Measurements from ENCODE around the gene DNAJC6.

Gene DNAJC6

DNA sequence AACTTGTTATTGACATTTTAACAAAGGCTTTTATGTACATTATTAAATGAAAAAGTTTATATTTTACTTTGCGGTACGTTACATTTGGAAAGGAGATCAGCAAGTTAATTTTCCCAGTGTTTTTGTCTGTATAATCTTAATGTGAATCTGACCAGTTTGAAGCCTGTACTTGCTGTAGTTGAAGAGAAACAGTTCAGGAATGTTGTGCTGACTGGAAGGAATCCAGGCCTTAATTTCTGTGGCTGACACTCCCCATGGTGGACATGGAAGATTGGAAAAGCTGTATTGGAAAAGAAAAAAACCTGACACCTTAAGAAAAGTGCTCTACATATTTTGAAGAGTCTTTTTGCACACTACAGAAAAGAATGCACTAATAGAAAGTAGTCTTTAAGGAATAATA, 126.6 kb downstream of the DNAJC6 start:
- TF ChIP-seq, protein P1, sequence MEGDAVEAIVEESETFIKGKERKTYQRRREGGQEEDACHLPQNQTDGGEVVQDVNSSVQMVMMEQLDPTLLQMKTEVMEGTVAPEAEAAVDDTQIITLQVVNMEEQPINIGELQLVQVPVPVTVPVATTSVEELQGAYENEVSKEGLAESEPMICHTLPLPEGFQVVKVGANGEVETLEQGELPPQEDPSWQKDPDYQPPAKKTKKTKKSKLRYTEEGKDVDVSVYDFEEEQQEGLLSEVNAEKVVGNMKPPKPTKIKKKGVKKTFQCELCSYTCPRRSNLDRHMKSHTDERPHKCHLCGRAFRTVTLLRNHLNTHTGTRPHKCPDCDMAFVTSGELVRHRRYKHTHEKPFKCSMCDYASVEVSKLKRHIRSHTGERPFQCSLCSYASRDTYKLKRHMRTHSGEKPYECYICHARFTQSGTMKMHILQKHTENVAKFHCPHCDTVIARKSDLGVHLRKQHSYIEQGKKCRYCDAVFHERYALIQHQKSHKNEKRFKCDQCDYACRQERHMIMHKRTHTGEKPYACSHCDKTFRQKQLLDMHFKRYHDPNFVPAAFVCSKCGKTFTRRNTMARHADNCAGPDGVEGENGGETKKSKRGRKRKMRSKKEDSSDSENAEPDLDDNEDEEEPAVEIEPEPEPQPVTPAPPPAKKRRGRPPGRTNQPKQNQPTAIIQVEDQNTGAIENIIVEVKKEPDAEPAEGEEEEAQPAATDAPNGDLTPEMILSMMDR (IDR thresholded peaks at IDR 0.05) = no peak
- H3K27ac ChIP-seq = no peak overlapping the region
- H3K4me3 ChIP-seq = no peak overlapping the region
- DNase-seq (ENCODE audit: low spot score) = no peak

DNA sequence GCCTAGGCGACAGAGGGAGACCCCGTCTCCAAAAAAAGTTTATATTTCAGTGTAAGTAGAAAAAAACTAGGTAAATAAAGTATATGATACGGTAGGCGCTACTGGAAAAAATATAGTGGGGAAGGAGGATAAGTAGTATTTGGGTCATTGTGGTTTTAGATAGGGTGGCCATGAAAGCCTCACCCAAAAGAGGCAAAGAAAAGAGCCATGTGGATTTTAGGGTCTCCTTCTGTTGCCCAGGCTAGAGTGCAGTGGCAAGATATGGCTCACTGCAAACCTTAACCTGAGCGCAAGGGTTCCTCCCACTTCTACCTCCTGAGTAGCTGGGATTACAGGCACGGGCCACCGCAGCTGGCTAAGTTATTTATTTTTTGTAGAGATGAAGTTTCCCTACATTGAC, 128.3 kb downstream of the DNAJC6 start:
- no peak overlapping the region for H3K4me3 ChIP-seq
- H3K27ac ChIP-seq = no peak overlapping the region
- TF ChIP-seq, protein P1 (IDR thresholded peaks at IDR 0.05) = no peak
- no peak for DNase-seq (ENCODE audit: low spot score)

DNA sequence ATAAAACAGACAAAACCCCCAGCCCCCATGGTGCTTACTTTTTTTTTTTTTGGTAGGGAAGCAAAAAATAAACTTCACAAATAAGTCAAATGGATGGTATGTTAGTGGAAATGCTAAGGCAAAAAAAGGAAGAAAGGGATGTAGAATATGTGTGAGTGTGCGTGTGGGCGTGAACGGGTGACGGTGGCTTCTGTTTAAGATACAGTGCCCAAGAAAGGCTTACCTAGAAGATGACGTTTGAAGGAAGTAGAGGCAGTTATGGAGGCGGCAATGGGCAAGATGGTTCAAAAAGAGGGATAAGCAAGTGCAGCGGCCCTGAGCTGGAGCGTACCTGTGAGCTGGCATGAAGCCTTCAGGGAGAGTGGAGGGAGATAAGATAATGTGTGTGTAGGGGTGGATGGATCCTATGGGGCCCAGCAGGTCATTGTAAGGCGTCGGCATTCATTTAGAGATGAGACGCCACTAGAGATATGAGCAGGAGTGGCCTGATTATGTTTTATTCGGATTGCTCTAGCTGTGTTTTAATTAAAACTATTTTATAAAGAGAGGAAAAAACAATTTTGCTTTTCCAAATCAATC, 131.1 kb downstream of the DNAJC6 start:
- H3K27ac ChIP-seq = no peak overlapping the region
- no peak overlapping the region for H3K4me3 ChIP-seq
- DNase-seq (ENCODE audit: low spot score) = no peak
- TF ChIP-seq, protein P1 (IDR thresholded peaks at IDR 0.05) = no peak

DNA sequence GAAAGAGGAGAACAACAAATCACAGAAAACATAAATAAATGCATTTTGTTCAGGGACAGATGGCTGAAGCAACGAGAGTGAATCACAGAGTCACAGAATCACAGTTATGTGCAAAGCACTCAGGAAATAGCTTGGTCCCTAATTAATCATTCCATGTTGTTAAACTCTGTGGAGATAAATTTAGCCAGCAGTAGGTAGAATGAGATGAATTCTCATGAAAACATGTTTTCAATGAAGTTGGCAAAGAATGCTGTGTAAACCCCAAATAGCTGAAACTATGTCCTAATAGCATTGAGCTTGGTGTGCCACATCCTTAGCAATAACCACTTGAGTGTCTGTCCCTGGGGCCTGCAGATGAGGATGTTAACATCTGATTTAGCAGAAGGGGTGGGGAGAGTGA, 131.6 kb downstream of the DNAJC6 start:
- TF ChIP-seq, protein P1 (IDR thresholded peaks at IDR 0.05) = no peak
- DNase-seq (ENCODE audit: low spot score) = no peak
- no peak overlapping the region for H3K4me3 ChIP-seq
- H3K27ac ChIP-seq = no peak overlapping the region

DNA sequence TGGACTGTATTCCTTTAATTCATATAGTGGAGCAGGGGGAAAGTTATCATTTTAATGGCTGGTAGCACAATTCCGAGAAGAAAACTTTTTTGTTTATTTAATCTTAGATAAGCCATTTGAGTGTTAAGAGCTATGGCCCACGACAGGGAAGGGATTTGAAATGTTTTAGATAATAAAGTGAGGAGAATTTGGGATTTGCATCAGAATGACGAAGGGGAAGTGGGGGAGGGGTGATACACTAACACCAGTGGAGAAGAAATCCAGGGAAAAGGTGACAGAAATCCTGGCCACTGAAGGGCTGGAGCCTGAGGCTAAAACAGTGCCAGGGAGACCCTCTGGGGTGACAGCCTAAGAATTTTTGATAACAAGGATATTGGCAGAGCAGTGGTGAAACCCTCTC, 132.1 kb downstream of the DNAJC6 start:
- TF ChIP-seq, protein P1 (IDR thresholded peaks at IDR 0.05) = no peak
- Histone ChIP-seq H3K4me3 (no peak overlapping the region), H3K27ac (no peak overlapping the region)
- no peak for DNase-seq (ENCODE audit: low spot score)

DNA sequence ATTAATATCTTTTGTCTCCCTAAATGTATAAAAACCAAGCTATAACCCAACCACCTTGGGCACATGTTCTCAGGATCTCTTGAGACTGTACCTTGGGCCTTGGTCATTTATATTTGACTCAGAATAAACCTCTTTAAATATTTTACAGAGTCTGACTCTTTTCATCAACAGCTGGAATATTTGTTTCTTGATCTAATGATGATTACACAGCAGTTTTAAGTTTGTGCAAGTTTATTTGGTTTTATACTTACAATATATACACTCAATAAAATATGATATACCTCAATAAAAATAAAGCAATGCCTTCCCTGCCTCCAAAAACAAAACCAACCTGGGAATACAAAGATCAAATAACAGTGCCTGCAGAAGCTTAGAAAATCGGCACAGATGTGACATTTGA, 133.1 kb downstream of the DNAJC6 start:
- DNase-seq (ENCODE audit: low spot score) = no peak
- Histone ChIP-seq H3K4me3 (no peak overlapping the region), H3K27ac (no peak overlapping the region)
- TF ChIP-seq, protein P1 (IDR thresholded peaks at IDR 0.05) = no peak

DNA sequence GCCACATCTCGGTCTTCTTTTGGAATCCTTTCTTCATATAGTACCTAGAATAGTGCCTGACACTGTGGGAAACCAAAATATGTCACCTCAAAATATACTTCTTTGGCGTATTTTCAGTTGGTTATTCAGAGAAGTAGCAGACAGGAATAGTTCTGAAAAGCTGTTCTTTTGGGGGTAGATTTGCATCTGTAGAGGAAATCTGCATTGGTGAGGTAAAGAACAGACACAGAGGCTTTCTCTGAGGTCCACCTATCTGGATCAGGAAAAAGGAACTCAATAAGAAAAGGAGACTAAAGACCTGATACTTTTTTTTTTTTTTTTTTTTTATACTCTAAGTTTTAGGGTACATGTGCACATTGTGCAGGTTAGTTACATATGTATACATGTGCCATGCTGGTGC, 134.3 kb downstream of the DNAJC6 start:
- TF ChIP-seq, protein P1 (IDR thresholded peaks at IDR 0.05) = no peak
- Histone ChIP-seq H3K27ac (no peak overlapping the region), H3K4me3 (no peak overlapping the region)
- DNase-seq (ENCODE audit: low spot score) = no peak
